Measurements from ENCODE around the gene ARHGEF3.

DNA sequence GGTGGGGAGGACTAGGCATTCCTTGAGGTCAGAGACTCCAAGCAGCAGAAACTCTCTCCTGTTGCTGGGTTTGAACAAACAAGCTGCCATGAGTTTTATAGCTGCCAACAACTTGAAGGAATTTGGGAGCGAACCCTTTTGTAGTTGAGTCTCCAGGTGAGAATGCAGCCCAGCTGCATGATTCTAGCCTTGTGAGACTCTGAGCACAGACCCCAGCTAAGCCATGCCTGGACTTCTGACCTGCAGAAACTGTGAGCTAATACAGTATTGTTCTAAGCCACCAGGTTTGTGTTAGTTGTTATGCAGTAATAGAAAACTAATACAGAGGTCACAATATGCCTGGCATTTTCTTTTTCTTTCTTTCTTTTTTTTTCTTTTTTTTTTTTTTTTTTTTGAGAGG, 112.4 kb downstream of the ARHGEF3 start:
- TF ChIP-seq ZNF384 (IDR thresholded peaks at IDR 0.05) (no peak), FOXM1 (IDR thresholded peaks at IDR 0.05; ENCODE audit: borderline replicate concordance) (no peak), SP1 (IDR thresholded peaks at IDR 0.05) (no peak), BHLHE40 (IDR thresholded peaks at IDR 0.05; ENCODE audit: borderline replicate concordance) (no peak), ARNT (IDR thresholded peaks at IDR 0.05) (no peak), TARDBP (IDR thresholded peaks at IDR 0.05) (no peak), PKNOX1 (IDR thresholded peaks at IDR 0.05) (no peak), ELF4 (IDR thresholded peaks at IDR 0.05) (no peak), NFRKB (IDR thresholded peaks at IDR 0.05) (no peak), FOXA1 (IDR thresholded peaks at IDR 0.05) (no peak), L3MBTL2 (conservative IDR thresholded peaks at IDR 0.05) (no peak), HDGF (IDR thresholded peaks at IDR 0.05; ENCODE audit: borderline replicate concordance) (no peak), SUZ12 (IDR thresholded peaks at IDR 0.05) (no peak), FOXK2 (IDR thresholded peaks at IDR 0.05) (no peak)
